NCI-H1092 treated with DMSO at 0.1 percent for 48 hours (cell line): ENCODE results near the gene ADCK2.
A peak's percentile ranks its signal among the peaks of the same experiment; 100 is the strongest.
"Not testable (repeated sequence)": the region's sequence is repeated elsewhere in the genome, so short reads cannot be mapped to it uniquely, and the experiment has no call there.

Experiments
- DNase-seq: peaks from one replicate; lab custom pipeline; 2025; lab: John Stamatoyannopoulos, UW

ADCK2 gene

DNA sequence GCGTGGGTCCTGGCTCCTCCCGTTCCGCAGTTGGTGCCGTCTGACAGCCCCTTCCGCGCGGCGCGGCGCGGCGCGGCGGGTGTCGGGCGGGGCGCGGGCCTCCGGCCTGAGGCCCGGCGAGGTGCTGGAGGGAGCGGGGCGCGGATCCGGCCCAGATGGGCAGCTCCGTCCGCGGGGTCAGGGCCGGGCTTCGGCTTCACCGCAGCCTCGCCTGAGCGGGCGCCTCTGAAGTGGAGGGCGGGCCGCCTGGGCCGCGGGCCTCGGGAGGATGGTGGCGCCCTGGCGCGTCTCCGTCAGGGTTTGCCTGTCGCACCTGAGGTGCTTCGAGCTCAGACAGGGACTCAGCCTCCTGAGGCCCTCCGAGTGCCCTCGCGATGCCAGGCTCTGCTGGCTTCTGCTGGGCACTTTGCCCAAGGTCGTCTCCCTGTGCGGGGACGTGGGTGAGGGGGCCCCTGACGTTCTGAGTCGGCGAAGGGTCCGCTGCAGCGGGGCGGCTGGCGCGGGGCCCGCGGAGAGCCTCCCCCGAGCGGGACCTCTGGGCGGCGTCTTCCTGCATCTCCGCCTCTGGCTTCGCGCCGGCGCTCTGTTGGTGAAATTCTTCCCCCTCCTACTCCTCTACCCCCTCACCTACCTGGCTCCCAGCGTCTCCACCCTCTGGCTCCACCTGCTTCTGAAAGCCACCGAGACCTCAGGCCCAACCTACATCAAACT is 473 bp downstream of the ADCK2 start:
- DNase-seq, result peak; percentile 53

DNA sequence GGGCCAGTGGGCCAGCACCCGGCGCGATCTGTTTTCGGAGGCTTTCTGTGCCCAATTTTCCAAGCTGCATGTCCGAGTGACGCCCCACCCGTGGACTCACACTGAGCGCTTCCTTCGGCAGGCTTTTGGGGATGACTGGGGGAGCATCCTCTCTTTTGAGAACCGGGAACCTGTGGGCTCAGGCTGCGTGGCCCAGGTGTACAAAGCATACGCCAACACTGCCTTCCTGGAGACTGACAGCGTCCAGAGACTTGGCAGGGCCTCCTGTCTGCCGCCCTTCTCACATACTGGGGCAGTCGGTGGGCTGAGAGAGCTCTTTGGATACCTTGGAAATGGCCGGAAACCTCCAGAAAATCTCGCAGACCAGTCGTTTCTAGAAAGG is 1.0 kb downstream of the ADCK2 start:
- no peak for DNase-seq

DNA sequence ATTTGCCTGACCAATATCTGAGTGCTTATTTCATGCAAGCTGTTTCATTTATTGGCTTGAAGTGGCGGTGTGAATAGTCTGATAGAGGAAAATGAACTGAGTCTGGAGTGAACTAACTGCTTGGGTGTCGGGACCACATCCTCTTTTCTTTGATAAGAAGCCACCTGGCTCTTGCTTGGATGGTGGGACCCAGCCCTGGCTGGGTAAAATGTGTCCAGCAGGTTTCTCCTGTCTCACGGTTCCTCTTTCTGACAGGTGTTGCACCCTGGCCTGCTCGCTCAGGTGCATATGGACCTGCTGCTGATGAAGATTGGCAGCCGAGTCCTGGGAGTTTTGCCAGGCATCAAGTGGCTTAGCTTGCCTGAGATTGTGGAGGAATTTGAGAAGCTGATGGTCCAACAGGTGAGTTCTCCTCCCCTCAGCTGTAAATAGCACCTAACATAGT is 1.6 kb downstream of the ADCK2 start:
- no peak for DNase-seq

DNA sequence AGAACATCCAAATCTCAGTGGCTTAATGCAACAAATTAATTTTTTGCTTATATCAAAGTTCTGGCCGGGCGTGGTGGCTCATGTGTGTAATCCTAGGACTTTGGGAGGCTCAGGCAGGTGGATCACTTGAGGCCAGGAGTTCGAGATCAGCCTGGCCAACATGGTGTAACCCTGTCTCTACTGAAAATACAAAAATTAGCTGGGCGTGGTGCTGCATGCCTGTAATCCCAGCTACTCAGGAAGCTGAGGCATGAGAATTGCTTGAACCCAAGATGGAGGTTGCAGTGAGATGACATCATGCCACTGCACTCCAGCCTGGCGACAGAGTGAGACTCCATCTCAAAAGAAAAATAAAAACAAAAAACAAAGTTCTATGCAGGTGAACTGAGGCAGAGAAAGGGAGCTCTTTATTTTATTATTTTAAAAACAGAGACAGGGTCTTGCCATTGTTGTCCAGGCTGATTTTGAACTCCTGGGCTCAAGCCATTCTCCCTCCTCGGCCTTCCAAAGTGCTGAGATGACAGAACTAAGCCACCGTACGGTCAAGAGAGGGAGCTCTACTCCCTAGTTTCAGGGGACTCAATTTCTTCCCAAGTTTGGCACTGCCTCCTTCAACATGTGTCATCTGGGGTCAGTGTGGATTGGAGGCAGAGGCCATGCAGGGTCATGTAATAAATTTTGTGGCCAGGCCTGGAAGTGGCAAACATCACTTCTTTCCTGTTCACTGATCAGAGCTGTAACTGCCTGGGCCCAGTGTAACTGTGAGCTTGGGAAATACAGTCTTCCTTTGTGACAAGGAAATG is 2.4 kb downstream of the ADCK2 start:
- DNase-seq, result peak; percentile 15

DNA sequence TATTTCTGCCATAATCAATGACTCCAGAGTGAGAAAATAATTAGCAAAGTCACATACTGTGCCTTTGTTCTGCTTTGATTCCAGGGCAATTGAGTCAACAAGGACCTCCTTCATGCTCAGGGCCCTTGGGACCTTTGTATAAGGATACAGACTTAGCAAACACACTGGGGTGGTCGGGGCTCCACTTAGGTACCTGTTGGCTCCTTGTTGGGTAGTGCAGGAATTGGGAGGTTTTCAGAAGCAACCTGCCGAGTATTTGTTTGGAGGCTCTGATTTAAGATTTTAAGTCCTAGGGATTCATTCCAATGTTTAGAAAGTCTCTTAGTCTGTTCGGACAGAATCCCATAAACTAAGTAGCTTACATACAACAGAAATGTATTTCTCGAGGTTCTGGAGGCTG is 3.0 kb downstream of the ADCK2 start:
- DNase-seq, result no peak

DNA sequence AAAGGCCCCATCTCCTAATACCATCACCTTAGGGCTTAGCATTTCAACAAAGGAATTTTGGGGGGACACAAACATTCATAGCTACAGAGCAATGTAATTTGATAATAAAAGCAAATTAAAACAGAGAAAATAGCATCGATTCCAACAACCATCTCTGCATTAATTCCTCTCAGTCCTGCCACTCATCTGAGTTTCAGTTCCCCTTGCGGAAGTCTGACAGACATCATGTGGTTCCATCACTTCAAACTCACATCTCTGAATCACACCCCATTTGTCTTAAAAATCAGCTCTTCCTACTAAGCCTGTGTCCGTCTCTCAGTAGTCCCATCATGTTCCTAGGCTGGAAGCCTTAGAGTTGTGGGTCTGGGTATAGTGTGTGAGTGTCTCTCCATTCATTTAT is 3.6 kb downstream of the ADCK2 start:
- DNase-seq, result no peak

DNA sequence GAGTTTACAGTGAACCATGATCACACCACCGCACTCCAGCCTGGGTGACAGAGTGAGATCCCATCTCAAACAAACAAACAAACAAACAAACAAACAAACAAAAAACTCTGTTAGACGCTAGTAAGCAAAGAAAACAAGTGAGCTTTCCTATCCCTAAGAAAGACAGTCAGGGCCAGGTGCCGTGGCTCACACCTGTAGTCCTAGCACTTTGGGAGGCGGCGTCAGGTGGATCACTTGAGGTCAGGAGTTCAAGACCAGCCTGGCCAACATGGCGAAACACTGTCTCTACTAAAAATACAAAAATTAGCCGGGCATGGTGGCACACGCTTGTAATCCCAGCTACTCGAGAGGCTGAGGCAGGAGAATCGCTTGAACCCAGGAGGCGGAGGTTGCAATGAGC is 4.2 kb downstream of the ADCK2 start:
- not testable (repeated sequence) for DNase-seq

DNA sequence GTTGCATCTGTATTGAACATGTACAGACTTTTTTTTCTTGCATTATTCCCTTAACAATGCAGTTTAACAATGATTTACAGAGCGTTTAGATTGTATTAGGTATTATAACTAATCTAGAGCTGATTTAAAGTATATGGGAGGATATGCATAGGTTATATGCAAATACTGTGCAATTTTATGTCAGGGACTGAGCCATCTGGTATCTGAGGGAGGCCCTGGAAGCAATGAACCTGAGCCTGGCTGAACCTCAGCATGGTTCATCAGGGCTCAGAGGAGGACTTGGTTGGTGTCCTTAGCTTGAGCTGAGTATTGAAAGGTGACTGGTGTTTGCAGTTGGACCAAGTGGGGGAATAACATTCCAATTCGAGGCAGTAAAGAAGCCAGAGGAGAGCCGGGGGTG is 4.8 kb downstream of the ADCK2 start:
- no peak for DNase-seq

DNA sequence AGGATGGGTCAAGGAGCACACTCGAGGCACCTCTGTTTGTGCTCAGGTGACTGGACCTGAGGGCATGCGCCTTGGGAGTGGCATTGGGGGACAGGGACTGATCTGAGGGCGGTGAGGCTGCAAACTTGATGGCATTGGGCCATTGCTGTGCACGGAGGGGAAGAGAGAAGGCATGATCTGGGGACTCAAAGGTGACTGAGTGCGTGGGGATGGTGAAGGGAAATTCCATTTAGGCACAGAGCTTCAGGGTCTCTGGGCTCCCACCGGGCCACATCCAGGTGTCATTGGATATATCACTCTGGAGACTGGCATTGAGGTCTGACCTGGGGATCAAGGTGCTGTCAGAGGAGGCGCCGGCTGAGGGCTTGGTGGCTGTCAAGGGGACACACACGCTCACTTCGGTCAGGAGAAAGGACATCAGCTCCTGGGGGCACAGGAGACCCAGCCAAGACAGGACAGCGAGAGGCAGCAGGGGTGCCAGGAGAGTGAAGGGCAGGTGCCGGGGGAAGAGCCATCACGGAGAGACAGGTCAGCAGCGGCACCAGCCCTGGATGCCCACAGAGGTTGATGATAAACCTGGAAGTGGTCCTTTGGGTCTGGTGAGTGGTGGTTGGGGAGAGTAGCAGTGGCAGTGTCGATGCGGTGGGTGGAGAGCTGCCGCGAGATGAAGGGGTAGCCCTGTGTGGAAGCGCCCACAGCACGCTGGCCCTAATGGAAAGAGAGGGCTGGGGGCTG is 5.5 kb downstream of the ADCK2 start:
- no peak for DNase-seq

DNA sequence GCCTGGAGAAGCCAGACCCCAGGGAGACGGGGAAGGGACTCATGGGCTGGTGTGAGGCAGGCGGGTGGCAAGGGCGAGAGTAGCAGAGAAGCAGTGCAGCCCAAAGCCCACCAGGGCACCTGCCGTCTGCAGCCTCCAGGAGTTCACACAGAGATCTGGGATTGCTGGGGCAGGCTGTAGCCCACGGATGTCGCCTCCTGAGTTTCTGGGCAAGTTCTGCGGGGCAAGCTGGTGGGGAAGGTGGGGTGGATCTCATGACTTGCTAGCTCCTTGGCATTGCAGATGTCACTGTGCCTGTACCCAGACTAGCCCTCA is 6.0 kb downstream of the ADCK2 start:
- DNase-seq, result no peak

DNA sequence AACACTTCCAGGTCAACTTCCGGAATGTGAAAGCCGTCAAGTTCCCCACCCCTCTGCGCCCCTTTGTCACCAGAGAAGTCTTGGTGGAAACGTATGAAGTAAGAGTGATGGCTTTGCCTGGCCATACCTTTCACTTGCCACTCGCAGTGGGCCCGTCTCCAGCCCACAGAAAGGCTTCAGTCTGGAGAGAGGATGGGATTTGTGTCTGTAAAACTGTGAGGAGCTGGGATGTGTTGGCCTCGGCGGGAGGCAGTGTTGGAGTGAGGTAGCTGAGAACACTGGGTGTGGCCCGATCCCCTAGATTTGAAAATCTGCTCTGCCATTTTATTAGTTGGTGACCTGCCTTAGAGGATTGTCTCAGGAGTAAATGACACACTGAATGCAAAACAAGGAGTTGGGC is 6.4 kb downstream of the ADCK2 start:
- no peak for DNase-seq

DNA sequence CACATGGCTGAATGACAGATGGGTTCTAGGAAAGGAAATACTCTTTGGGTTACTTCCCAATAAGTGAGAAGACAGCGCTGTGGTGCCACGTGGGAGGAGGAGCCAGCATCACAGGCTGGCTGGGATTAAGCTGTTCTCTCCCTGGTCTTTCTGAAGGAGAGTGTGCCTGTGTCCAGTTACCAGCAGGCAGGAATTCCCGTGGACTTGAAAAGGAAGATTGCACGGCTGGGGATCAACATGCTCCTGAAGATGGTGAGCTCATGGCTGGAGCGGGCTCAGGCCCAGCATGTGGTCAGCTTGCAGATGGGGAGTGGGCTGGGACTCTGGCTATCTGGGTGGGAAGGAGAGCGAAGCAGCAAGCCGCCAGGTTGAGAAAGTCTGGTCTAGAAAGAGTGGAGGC is 8.1 kb downstream of the ADCK2 start:
- DNase-seq, result no peak

DNA sequence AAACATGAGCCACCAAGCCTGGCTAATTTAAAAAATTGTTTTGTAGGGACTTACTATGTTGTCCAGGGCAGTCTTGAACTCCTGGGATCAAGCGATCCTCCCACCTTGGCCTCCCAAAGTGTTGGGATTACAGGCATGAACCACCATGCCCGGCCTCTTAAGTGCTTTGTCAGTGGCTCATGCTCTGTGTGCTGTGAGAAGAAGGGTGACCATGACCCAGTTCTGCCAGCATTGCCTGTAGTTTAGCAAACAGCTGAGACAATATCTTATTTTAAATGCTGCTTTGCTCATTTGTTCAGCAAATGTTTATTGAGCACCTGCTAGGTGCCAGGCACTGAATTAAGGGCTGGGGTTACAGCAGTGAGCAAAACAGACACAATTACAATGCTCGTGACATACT is 9.0 kb downstream of the ADCK2 start:
- DNase-seq, result no peak

DNA sequence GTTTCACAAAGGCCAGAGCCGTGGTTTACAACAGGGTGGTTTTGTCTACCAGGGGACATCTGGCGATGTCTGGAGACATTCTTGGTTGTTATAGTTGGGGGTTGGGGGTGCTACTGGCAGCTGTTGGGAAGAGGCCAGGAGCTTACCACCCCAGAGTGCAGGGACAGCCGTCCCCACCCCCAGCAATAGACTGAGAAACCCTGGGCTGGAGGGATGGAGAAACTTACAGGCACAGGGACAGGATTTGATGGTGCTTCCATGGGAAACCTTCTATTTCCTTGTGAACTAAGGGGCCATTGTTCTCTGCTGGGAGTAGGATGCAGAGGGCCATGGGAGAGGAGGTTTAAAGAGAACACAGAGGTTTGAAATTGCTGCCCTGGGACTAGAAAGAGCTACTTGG is 10.9 kb downstream of the ADCK2 start:
- no peak for DNase-seq

DNA sequence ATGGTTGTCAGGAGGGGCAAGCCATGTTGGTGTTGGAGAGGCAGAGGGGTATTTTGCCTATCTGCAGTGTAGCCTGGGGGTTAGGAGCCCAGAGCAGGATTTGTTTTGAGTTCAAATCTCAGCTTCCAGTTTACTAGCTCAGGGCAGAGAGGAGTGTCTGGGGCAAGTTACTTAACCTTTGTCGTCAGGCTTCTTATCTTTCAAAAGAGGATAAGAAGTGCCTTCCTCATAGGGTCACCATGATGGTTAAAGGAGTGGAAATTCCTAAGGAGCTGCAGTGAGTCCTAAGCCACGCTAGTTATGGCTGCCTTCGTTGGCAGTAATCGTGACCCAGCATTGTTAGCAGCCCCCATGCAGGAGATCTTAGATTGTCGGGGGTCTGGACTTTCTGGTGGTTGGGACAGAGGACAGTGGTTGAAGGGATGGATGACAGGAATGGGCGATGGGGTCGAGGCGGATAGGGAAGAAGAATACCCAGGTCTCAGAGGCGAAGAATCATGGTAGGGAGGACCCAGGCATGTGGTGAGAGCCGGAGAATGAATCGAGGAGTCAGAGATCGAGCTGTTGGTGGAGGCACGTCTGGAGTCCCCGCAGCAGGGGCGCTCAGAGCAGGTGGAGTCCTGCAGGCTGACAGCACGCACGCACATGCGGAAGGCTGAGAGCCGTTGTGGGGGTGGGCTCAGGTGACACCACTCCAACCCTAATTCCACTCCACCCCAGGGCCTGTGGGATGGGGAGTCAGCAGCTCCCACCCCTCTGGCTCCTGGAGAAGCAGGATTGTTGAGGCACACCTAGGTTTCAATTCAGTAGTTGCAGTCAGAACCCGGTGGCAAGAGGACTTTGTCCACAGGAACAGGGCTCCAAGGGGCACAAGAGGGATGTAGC is 11.6 kb downstream of the ADCK2 start:
- DNase-seq, result no peak

DNA sequence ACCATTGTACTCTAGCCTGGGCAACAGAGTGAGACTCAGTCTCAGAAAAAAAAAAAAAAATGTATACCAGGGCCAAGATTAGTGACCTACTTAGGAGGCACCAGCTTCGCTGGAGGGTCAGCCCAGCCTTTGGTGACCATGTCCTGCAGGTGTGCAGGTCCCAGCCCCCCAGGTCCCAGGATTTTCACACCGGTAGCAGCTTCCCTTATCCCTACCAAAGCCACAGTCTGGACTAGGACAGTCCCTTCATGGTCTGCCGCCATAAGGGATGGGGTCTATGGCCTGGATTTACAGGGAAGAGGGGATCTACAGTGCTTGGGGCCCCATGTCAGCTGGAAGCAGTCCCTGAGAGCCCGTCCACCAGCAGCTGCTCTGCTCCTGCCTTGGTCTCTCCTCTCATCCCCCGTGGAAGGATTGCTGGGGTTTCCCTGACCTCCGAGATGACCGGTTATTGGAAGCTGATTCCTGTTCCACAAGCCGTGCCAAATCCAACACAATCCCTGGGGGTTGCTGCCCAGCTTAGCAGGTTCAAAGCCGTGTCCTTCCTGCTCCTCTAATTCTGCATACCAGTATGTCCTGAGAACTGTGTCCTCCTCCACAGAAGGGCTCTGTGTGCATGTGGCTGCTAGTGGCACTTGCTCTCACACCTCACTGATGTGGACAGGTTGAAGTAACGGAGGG is 12.8 kb downstream of the ADCK2 start:
- DNase-seq, result no peak

DNA sequence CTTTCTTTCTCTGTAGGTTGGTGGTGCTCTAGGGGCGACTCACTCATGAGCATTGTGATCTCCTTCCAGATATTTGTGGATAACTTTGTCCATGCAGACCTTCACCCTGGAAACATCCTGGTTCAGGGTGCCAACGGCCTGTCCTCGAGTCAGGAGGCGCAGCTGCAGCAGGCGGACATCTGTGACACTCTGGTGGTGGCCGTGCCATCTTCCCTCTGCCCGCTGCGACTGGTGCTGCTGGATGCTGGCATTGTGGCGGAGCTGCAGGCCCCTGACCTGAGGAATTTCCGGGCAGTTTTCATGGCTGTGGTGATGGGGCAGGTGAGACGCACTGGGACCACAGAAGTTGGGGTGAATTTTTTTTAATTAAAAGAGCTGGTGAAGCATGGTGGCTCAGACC is 14.2 kb downstream of the ADCK2 start:
- no peak for DNase-seq

DNA sequence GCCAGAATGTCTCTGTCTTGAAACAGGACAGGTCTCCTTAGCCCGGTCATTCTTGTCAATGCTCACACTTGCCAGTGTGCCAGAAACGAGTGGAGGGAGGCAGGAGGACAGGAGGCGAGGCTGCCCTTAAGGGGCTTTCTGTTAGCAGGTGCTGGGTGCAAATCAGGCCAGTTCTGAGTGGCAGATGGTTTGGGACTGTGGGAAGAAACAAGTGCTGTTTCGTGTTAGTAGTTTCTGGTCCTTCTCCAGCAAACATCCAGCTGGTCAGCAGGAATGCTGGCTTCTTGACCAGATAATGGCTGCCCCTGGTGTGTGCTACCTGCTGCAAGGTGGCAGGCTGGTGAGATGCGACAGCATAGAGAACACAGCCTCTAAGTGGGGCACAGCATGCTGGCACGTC is 15.6 kb downstream of the ADCK2 start:
- DNase-seq, result no peak

DNA sequence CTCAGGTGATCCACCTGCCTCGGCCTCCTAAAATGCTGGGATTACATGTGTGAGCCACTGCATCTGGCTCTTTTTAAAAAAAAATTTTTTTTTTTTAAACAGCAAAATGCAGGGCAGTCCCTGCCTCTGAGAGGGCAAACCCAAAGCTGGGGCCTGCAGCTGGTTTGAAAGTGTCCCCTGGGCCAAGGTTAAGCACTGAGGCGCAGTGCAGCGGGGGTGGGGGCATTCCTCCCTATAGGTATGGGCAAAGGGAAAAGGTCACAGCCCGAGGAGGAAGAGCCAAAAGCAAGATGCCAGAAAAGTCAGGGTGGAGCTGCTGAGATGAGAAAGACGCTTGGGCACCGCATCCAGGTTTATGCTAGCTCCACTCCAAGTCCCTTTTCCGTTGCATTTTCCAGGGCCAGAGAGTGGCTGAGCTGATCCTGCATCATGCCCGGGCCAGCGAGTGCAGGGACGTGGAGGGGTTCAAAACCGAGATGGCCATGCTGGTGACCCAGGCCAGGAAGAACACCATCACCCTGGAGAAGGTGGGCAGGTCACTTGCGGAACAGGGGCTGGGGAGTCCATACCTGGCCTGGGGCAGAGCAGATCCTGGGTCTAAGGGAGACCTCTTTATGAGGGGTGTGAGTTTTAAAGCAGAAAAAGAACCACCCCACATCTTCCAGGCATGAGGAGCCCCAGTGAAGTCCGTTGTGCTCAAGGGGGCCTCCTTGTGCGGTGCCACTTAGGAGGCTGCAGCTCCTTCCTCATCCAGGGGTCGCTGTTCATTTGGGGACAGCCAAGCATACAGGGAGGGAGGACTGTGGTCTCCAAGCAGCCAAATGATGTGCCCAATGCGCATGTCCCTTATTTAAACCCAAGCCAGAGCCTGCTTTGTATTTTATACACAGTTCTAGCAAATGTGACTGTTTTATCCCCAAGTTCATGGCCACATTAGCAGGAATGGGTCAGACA is 16.7 kb downstream of the ADCK2 start:
- no peak for DNase-seq

DNA sequence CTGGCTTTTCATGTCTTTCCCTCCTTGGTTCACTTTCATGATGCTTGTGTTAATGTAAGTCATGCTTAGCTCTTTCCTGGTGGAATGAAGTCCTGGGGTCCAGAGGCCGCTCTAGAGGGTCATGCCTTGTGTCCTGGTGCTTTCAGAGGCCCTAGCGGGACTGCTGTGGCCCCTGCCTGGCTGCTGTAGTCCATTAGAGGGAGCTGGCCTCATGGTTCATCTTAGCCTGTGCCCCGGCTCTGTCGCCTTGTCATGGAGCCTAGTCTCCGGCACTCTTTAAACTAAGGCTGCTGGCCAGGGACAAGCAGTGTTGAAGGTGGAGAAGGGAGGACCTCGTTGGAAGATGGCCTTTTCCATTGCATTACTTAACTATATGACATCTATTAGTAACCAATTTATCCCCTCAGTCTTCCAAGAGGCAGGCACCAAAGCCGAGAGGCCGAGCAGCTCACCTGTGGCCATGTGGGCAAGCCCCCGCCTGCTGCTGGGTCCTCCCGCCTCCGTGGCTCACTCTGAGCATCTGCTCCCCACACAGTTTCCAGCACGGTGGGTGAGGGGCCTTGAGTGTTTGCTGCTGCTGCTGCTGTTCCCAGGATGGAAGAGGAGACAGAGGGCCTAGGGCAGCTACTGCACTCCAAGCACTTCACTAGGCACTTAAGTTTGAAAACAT is 18.8 kb downstream of the ADCK2 start:
- no peak for DNase-seq
